Spleen (tissue), 7 donors: Measurements from ENCODE around the gene RBFOX1.

Experiments
- POLR2A ChIP-seq, 3 donors: fragments of 450-650 bp; IDR thresholded peaks; one replicate each; pipeline ENCODE4 v1.5.1; 2017; ENCODE audit warnings: antibody characterized with exemption in 3 of 3, mild to moderate bottlenecking in 1 of 3
- TF ChIP-seq, protein P1 (sequence below), 11 experiments: fragments of 200-600 bp in 7 of 11; fragments of 450-650 bp in 4 of 11; sonication (generic) in 4 of 11; IDR thresholded peaks in 8 of 11; conservative IDR thresholded peaks in 3 of 11; 1 replicate in 7 of 11; 2 replicates in 4 of 11; pipeline versions ENCODE4 v1.4.0 to v1.8.0; 2016 to 2021; ENCODE audit warnings: antibody characterized with exemption in 11 of 11, inconsistent platforms in 4 of 11, mild to moderate bottlenecking in 1 of 11
- donor health status: DM: no; HTN: no; CAD: no; lungs with moderate emphysema.
- donor health status: DM: no; HTN: no; CAD: no.
- donor health status: DM: no; HTN: no; CAD: no.

GRCh38 chr16:7526736-7527135 lies 194.1 kb downstream of the RBFOX1 start:
- TF ChIP-seq POLR2A (IDR thresholded peaks at IDR 0.05) = no peak
- TF ChIP-seq, protein P1, sequence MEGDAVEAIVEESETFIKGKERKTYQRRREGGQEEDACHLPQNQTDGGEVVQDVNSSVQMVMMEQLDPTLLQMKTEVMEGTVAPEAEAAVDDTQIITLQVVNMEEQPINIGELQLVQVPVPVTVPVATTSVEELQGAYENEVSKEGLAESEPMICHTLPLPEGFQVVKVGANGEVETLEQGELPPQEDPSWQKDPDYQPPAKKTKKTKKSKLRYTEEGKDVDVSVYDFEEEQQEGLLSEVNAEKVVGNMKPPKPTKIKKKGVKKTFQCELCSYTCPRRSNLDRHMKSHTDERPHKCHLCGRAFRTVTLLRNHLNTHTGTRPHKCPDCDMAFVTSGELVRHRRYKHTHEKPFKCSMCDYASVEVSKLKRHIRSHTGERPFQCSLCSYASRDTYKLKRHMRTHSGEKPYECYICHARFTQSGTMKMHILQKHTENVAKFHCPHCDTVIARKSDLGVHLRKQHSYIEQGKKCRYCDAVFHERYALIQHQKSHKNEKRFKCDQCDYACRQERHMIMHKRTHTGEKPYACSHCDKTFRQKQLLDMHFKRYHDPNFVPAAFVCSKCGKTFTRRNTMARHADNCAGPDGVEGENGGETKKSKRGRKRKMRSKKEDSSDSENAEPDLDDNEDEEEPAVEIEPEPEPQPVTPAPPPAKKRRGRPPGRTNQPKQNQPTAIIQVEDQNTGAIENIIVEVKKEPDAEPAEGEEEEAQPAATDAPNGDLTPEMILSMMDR (IDR thresholded peaks at IDR 0.05 in 8 of 11, conservative IDR thresholded peaks at IDR 0.05 in 3 of 11) = no peak
